HepG2 (cell line): Measurements from ENCODE around the gene ADAMTSL3. TPM values are rescaled to one million over a fixed set of nuclear protein-coding genes. Genes with fewer than 3 reads are reported as not detected.

Source experiments
- ATAC-seq: fragments of 200-7000 bp; cut with Tn5 transposase; 3 replicates; pipeline ENCODE4 v1.9.1; 2020; ENCODE audit warnings: mild to moderate bottlenecking, moderate library complexity
- BruUV-seq: library from RNA; stranded (reverse); fragments of 400-500 nt; replicated peaks from 2 replicates; lab custom pipeline; 2021; lab: Mats Ljungman, UMichigan
- CTCF ChIA-PET: fragments of 300-600 bp; formaldehyde crosslinking; extraction: SDS; loops from one replicate; lab custom pipeline; 2021; ENCODE audit warnings: low total read pairs, inconsistent platforms, low intra/inter-chr PET ratio; lab: Yijun Ruan, JAX
- POLR2A ChIA-PET: fragments of 350-600 bp; sonication (Branson Sonifier 250); formaldehyde crosslinking; loops from one replicate; lab custom pipeline; 2020; ENCODE audit warnings: antibody characterized with exemption, inconsistent platforms; lab: Yijun Ruan, JAX
- DNase-seq: peaks from one replicate; pipeline ENCODE4 v3.0.0-alpha.2; 2015; ENCODE audit warnings: low spot score
- FAIRE-seq: peaks from 3 replicates; lab custom pipeline; 2011; peaks lifted over from hg19 to GRCh38; lab: Jason Lieb, UNC
- H2AFZ ChIP-seq: one replicate; pipeline ENCODE4 v1.6.1; 2011; ENCODE audit warnings: low read length, inconsistent platforms
- H3K27ac ChIP-seq: fragments of 300-600 bp; 3 replicates; pipeline ENCODE4 v1.8.0; 2011; ENCODE audit warnings: mixed run types, mild to moderate bottlenecking, mixed read lengths, low read length, inconsistent platforms; ENCODE audit not compliant: insufficient read depth; ENCODE audit errors: extremely low read length
- H3K27me3 ChIP-seq, 2 experiments: fragments of 200-600 bp in 1 of 2; 2 replicates in 1 of 2; 3 replicates in 1 of 2; pipeline versions ENCODE4 v1.6.0 to v1.8.0; 2011; ENCODE audit warnings: low read length in 2 of 2, mild to moderate bottlenecking in 2 of 2, moderate library complexity in 2 of 2, inconsistent platforms in 1 of 2; ENCODE audit not compliant: insufficient read depth in 2 of 2, control insufficient read depth in 1 of 2
- H3K36me3 ChIP-seq, 2 experiments: fragments of 200-600 bp in 1 of 2; replicated peaks in 1 of 2; 2 replicates in 1 of 2; 3 replicates in 1 of 2; pipeline versions ENCODE4 v1.5.1 to v1.8.0; 2011; ENCODE audit warnings: low read length in 2 of 2, inconsistent platforms in 1 of 2; ENCODE audit not compliant: insufficient read depth in 2 of 2, control insufficient read depth in 1 of 2
- H3K4me1 ChIP-seq: 2 replicates; pipeline ENCODE4 v1.5.1; 2012; ENCODE audit warnings: low read length, inconsistent platforms; ENCODE audit not compliant: insufficient read depth
- H3K4me2 ChIP-seq: 2 replicates; pipeline ENCODE4 v1.6.0; 2011; ENCODE audit warnings: low read depth, low read length, inconsistent platforms
- H3K4me3 ChIP-seq, 3 experiments: fragments of 200-600 bp in 1 of 3; sonication (generic), shearing (Covaris generic) in 1 of 3; replicated peaks in 1 of 3; 2 replicates each; pipeline ENCODE4 v1.5.1; 2011 to 2016; ENCODE audit warnings: low read length in 3 of 3, inconsistent platforms in 2 of 3, low read depth in 2 of 3, mild to moderate bottlenecking in 2 of 3, control low read depth in 1 of 3, mixed read lengths in 1 of 3; ENCODE audit not compliant: insufficient read depth in 1 of 3
- H3K79me2 ChIP-seq: one replicate; pipeline ENCODE4 v1.6.1; 2011; ENCODE audit warnings: low read length, inconsistent platforms; ENCODE audit not compliant: insufficient read depth
- H3K9ac ChIP-seq: 2 replicates; pipeline ENCODE4 v1.6.0; 2011; ENCODE audit warnings: mild to moderate bottlenecking, low read depth, low read length, inconsistent platforms; ENCODE audit not compliant: insufficient read depth
- H3K9me3 ChIP-seq: 2 replicates; pipeline ENCODE4 v1.5.1; 2012; ENCODE audit warnings: mild to moderate bottlenecking, low read length
- H4K20me1 ChIP-seq: 2 replicates; pipeline ENCODE4 v1.6.0; 2011; ENCODE audit warnings: inconsistent platforms, mild to moderate bottlenecking, low read length, moderate library complexity; ENCODE audit not compliant: insufficient read depth
- ATF7 ChIP-seq, 2 experiments: fragments of 450-650 bp in 1 of 2; sonication (generic) in 1 of 2; formaldehyde crosslinking in 1 of 2; IDR thresholded peaks; 2 replicates each; pipeline versions ENCODE4 v1.4.0 to v1.6.1; 2016 to 2020; ENCODE audit warnings: antibody characterized with exemption in 1 of 2, mild to moderate bottlenecking in 1 of 2, missing genetic modification reagents in 1 of 2
- BRD4 ChIP-seq: sonication (generic); formaldehyde crosslinking; IDR thresholded peaks from 2 replicates; pipeline ENCODE4 v1.4.0; 2020; ENCODE audit warnings: missing genetic modification reagents
- DNMT3B ChIP-seq: conservative IDR thresholded peaks from 2 replicates; pipeline ENCODE4 v1.6.1; 2016; ENCODE audit warnings: missing biosample characterization, control low read depth
- ETS1 ChIP-seq: sonication (generic); formaldehyde crosslinking; IDR thresholded peaks from 2 replicates; pipeline ENCODE4 v1.4.0; 2020; ENCODE audit warnings: missing genetic modification reagents
- GLI4 ChIP-seq: sonication (generic); formaldehyde crosslinking; IDR thresholded peaks from 2 replicates; pipeline ENCODE4 v1.5.1; 2020; ENCODE audit warnings: missing genetic modification reagents, mild to moderate bottlenecking, moderate library complexity, borderline replicate concordance
- HIC2 ChIP-seq: sonication (generic); formaldehyde crosslinking; IDR thresholded peaks from 2 replicates; pipeline ENCODE4 v1.9.0; 2022; ENCODE audit warnings: low read depth, missing genetic modification reagents
- NFKBIZ ChIP-seq: IDR thresholded peaks from 2 replicates; pipeline ENCODE4 v1.6.1; 2018; ENCODE audit warnings: missing genetic modification reagents, missing compliant biosample characterization
- SKIL ChIP-seq: sonication (generic); formaldehyde crosslinking; IDR thresholded peaks from 2 replicates; pipeline ENCODE4 v1.8.0; 2022; ENCODE audit warnings: missing genetic modification reagents, mild to moderate bottlenecking, moderate library complexity, borderline replicate concordance
- TBX2 ChIP-seq: sonication (generic); formaldehyde crosslinking; IDR thresholded peaks from 2 replicates; pipeline ENCODE4 v1.5.0; 2020; ENCODE audit warnings: missing genetic modification reagents, mild to moderate bottlenecking, borderline replicate concordance
- ZNF124 ChIP-seq: sonication (generic); formaldehyde crosslinking; IDR thresholded peaks from 2 replicates; pipeline ENCODE4 v1.4.0; 2020; ENCODE audit warnings: missing genetic modification reagents
- ZNF205 ChIP-seq: IDR thresholded peaks from 2 replicates; pipeline ENCODE4 v1.6.1; 2018; ENCODE audit warnings: missing biosample characterization, missing genetic modification reagents
- ZNF503 ChIP-seq: sonication (generic); formaldehyde crosslinking; IDR thresholded peaks from 2 replicates; pipeline ENCODE4 v1.4.0; 2020; ENCODE audit warnings: missing genetic modification reagents
- ZNF556 ChIP-seq: sonication (generic); formaldehyde crosslinking; IDR thresholded peaks from 2 replicates; pipeline ENCODE4 v1.4.0; 2020; ENCODE audit warnings: mild to moderate bottlenecking, missing genetic modification reagents, borderline replicate concordance
- WGBS: methylation state at CpG from one replicate; pipeline ENCODE4 v1.1.6; 2017; ENCODE audit warnings: low lambda C conversion rate; 5-methylcytosine and 5-hydroxymethylcytosine counted together
- in situ Hi-C: cut with HindIII; loops from 2 replicates; pipeline ENCODE4 v1.10.0; 2017; ENCODE audit warnings: low pct_unique_long_range_greater_than_20kb; ENCODE audit not compliant: extremely low pct_ligation_motif_present
- intact Hi-C: fragments of 100-400 bp; cut with micrococcal nuclease; formaldehyde crosslinking; loops from one replicate; pipeline ENCODE4 v1.10.0; 2022; ENCODE audit not compliant: unreplicated experiment
- polyA plus RNA-seq, 8 experiments: library from polyadenylated mRNA; depleted of rRNA in 3 of 8; stranded (reverse) in 7 of 8; unstranded in 1 of 8; fragments of >200 nt; fragmentation: Illumina TruSeq in 4 of 8; extraction: Trizol in 4 of 8; gene quantifications; 2 replicates each; pipeline versions ENCODE4 v1.2.1 to v1.2.3, GENCODE V29; 2011 to 2016; ENCODE audit warnings: low read depth in 4 of 8, missing spikeins in 1 of 8, mixed read lengths in 1 of 8; ENCODE audit not compliant: insufficient read depth in 1 of 8
- total RNA-seq, 5 experiments: library from RNA; depleted of rRNA; stranded (reverse); fragments of >200 nt; fragmentation: Illumina TruSeq; extraction: Trizol; gene quantifications; 2 replicates each; pipeline ENCODE4 v1.2.3, GENCODE V29; 2016; ENCODE audit warnings: low read depth in 1 of 5

Gene ADAMTSL3
- total and polyA plus RNA-seq, 2 of the 13 experiments (the other 11 are each of a cell fraction or from before 2014, with no cell fraction given), result 0.04 to 0.09 TPM

- Histone ChIP-seq H2AFZ (no peak overlapping the region), H3K27me3 (no peaks in the 10 kb centered on the region; a peak in 1 of 5 replicates), H3K27ac (no peak overlapping the region), H3K4me2 (no peak overlapping the region), H3K4me1 (no peaks in the 10 kb centered on the region), H3K79me2 (no peaks in the 10 kb centered on the region), H3K36me3 (no peaks in the 10 kb centered on the region), H3K4me3 (no peak overlapping the region), H4K20me1 (no peaks in the 10 kb centered on the region), H3K9me3 (no peaks in the 10 kb centered on the region), H3K9ac (no peak overlapping the region)
- ChIA-PET CTCF (no interaction called here), POLR2A (no interaction called here)
- no TSS peak for BruUV-seq
- in situ Hi-C loops (no loop called here), intact Hi-C loops (no loop called here)
- no peak for DNase-seq
- 16% methylated on average over 4 of the region's 4 CpGs for WGBS
- ATAC-seq, result no peak
- no peak for FAIRE-seq
- no peak for TF ChIP-seq HIC2 (CRISPR knock-in tag)
- no peak for TF ChIP-seq NFKBIZ (CRISPR knock-in tag)
- no peak for TF ChIP-seq ATF7 (IDR thresholded peaks at IDR 0.05)
- TF ChIP-seq ATF7 (CRISPR knock-in tag; IDR thresholded peaks at IDR 0.05), result no peak
- TF ChIP-seq SKIL, result no peak
- no peak for TF ChIP-seq ETS1 (CRISPR knock-in tag)
- no peak for TF ChIP-seq BRD4 (CRISPR knock-in tag)
- no peak for TF ChIP-seq TBX2 (CRISPR knock-in tag)
- TF ChIP-seq ZNF205 (CRISPR knock-in tag), result no peak
- TF ChIP-seq GLI4 (CRISPR knock-in tag), result no peak
- TF ChIP-seq ZNF124, result no peak
- no peak for TF ChIP-seq DNMT3B (CRISPR knock-in tag)
- no peak for TF ChIP-seq ZNF556
- TF ChIP-seq ZNF503 (CRISPR knock-in tag), result no peak
Measured at GRCh38 chr15:83688201-83688600, 34.3 kb downstream of the ADAMTSL3 start.
